IPS-NIHi7 (cell line): Measurements from ENCODE around the gene HIF3A.
A peak's percentile ranks its signal among the peaks of the same experiment; 100 is the strongest.
"Not testable (repeated sequence)": the region's sequence is repeated elsewhere in the genome, so short reads cannot be mapped to it uniquely, and the experiment has no call there.

Experiments used
- DNase-seq: peaks from one replicate; pipeline ENCODE4 v3.0.0; 2012; ENCODE audit warnings: mixed read lengths; ENCODE audit errors: extremely low spot score

Gene HIF3A

DNA sequence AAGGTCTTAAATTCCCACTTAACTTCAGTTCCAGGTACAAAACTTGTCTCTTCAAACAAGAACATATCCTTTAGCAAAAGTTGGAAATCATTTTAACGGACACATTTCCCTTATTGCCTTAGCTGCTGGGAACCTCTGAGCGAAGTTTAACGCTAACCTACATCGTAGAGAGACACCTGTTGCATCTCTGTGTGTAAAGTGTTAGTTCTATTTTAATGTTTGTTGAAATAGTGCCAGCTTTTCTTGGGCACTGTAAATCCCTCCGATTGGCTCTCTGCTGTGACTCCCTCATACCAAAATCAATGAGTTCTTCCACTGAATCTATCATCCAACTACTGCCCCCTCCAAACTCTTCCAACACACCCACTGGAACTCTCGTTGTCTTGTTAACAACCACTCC lies 2.3 kb upstream of the HIF3A start:
- no peak for DNase-seq

DNA sequence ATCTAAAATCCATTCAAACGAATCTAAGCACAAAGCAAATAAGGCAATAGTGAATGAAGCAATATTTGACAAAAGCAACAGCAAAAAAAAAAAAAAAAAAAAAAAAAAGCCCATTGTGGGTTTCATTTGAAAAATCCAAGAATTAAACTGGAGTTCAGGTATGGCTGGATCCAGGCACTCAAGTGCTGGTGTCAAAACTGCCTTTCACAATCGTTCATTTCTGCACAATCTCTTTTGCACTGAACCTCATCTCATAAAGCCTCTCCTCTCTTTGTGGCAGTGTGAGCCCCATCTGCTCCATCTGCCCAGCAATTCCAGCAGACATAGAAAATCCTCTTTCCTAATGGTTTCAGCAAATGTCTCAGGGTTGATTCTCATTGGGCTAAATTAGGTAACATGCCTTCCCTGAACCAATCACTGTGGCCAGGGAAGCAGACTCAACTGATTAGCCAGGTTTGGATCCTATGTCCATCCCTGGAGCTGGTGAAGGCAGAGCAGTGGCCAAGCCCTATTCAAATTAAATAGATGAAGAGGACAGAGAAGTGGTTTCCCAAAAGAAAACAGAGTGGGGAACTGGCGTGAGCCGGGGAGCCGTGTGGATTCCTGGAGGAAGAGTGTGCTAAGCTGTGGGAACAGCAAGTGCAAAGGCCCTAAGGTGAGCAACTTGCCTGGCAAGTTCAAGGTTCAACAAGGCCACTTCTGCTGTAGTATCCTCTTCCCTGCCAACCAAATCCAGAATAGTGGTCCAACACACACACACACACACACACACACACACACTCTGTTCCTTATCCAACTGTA lies 1.2 kb upstream of the HIF3A start:
- no peak for DNase-seq

DNA sequence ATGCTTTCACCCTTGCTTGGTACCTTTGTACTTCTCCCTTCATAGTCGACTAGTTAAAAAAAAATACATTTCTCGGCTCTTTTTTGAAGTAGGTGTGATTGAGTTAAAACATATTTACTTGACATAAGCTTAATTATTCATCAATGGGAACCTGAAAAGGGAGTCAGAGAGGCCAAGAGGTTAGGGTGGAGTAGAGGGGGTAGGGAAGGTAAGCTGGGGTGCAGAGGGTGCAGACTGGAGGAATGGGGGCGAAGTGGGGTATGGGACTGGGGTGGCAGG lies 701 bp upstream of the HIF3A start:
- DNase-seq = no peak

DNA sequence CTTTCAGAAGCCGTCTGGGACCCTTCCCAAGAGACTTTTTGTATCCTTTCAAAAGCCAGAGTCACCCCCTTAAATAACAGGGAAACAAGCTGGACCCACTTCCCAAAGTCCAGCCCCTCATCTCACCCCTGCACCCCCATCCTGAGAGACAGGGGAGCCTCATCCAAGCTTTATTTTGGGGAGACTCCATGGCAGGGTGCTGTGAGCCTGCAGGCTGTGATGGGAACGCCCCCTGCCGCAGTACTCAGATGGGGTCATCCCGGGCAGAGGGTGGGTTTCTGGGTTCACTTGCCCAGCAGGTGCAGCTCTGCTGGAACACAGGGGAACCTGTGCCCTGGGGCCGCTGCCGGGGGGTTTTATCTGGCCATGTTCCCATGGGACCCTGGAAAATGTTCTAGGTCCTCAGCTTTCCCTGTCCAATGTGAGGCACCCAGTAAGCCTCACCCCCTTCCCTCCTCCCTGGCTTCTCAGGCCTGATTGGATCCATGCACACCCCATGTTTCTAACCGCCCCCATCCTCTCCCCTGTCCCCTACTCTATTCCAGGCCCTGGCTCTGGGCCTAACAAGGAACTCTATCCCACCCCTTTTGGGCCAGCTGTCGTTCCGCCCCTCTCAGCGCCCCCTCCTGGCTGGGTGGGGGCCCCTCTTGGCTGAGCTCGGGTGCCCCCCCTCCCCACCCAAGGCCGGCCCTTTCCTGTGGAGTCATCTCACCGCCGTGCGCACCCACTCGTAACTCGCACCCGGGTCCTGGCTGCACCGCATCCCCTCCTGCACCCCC lies 1.0 kb downstream of the HIF3A start:
- peak; percentile 22 for DNase-seq

DNA sequence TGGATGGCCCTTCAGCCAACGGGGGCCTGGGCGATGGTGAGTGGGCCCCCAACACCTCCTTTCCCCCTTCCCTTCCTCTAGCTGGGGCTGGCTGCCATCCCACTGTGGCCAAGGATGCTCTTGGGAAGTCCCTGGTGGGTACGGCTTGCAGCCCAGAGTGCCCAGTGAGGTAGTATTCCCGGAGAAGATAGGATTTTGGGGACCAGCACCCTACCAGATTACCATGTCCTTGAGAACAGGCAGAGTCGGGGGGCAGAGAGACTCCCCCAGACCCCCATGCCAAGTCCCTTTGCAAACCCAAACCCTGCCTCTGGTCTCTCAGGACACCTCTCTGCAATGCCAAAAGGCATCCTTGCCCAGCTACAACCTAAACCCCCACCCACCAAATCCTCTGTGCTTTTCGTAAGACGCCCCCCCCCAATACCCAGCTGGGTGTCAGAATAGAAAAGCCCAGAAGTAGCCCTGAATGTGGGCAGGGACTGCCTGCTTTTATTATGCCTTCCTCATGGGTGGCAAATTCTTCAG lies 1.7 kb downstream of the HIF3A start:
- DNase-seq = peak; percentile 7

DNA sequence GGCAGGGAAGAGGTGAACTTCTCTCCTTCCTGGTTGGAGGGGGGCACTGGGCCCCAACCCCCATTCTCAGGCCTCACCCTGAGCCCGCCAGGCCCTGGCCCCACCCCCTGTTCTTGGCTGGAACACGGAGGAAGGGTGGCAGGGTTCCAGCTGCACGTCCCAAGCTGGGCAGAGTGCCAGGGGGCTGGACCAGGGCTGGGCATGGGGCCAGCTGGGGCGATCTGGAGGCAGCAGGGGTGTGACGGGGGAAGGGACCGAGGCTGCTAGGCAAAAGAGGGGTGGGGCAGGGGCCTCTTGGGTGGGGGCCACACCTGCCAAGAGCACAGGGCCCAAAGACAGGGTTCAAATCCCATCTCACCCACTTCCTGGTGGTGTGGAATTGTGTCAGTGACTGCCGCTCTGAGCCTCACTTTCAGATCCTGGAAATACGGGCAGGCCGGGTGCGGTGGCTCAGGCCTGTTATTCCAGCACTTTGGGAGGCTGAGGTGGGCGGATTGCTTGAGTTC lies 2.2 kb downstream of the HIF3A start:
- peak; percentile 7 for DNase-seq

DNA sequence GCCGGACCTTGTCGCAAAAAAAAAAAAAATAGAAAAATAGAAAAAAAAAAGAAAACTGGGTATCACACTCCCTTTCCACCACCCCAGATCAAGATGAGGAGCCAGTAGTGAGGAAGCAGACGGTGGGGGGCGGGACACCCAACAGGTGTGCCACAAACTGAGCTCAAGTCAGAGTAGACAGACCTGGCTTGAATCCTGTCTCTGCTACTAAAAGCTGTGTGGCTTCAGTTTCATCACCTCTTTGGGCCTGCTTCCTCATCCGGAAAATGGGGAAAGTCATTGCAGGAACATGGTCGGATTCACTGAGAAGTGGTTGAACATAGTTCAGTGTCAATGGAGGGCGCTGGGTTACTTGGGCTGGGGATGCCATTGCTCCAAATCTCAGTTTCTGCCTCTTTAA lies 2.9 kb downstream of the HIF3A start:
- DNase-seq = no peak

DNA sequence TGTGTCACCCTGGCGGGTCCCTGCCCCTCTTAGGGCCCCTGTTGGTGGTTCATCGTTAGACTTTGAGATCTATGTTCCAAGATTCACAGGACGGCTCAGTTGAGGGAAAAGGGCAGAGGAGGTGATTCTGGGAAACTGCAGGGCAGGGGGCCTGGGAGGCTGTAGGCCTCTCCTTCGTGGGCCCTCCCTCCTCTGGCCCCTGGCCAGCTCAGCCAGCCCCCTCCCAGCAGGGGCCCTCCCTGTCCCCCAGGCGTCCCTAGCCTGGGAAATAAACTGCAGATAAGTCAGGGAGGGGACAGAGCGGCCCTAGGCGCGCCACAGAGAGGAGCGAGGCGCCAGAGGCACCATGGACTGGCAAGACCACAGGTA lies 6.5 kb downstream of the HIF3A start:
- no peak for DNase-seq

DNA sequence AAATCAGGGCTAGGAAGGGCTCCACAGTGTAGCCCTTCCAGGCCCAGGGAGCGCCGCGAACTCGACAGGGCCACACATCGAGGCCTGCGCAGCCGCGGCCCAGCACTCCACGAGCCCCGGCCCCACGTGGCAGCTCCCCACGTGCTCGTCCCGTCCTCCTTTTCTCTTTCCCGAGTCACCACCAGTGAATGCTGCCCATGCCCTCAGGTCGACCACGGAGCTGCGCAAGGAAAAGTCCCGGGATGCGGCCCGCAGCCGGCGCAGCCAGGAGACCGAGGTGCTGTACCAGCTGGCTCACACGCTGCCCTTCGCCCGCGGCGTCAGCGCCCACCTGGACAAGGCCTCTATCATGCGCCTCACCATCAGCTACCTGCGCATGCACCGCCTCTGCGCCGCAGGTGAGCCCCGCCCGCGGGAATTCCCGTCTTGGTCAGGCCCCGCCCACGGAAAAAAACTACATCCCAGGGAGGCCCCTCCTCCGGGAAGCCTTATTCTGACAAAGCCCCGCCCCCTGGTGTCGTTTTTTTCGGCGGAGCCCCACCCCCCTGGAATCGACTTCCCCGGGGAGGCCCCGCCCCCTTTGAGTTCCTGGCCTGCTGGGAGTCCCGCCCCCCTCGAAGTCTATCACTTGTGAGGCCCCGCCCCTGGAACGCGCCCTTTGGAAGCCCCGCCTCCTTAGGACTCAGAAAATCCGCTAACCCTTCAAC lies 7.0 kb downstream of the HIF3A start:
- peak; percentile 99 for DNase-seq

DNA sequence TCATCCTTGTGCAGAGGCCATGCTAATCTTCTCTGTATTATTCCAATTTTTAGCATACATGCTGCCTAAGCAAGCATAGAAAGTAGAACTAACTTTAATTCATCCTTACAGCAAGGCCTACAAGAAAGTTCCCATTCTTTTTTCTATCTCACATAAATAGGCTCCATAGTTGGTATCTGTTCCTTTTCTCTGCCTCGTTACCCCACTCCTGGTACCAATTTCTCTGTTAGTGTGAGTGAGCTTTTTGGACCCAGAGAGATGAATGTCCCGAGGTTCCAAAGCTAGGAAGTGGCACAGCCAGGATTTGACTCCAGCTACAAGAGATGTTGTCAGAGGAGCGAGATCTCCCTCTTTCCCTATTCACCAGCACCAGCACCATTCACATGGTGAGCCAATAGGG lies 9.7 kb downstream of the HIF3A start:
- DNase-seq = no peak

DNA sequence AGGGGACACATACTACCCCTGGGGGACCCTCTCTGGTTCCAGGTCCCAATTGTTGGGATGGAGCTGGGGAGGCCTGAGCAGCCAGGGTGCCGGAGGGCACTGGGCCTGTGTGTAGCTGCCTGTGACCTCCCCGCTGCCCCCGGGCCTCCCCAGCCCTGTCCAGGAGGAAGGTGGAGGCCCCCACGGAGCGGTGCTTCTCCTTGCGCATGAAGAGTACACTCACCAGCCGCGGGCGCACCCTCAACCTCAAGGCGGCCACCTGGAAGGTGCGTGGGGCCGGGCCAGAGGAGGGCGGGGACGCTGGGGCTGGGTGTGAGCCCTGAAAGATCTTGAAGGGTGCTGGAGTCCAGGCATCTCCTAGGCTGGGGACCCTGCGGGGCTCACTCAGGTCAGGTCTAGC lies 11.7 kb downstream of the HIF3A start:
- no peak for DNase-seq

DNA sequence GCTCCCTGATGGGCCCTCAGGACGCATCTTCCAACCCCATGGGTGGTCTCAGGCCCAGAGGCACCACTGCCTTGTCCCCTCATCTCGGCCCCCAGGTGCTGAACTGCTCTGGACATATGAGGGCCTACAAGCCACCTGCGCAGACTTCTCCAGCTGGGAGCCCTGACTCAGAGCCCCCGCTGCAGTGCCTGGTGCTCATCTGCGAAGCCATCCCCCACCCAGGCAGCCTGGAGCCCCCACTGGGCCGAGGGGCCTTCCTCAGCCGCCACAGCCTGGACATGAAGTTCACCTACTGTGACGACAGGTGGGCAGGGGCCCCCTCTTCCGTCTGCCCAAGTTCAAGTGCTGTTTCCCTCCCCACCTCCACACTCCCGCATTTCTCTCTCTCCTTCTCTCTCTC lies 12.2 kb downstream of the HIF3A start:
- DNase-seq = no peak

DNA sequence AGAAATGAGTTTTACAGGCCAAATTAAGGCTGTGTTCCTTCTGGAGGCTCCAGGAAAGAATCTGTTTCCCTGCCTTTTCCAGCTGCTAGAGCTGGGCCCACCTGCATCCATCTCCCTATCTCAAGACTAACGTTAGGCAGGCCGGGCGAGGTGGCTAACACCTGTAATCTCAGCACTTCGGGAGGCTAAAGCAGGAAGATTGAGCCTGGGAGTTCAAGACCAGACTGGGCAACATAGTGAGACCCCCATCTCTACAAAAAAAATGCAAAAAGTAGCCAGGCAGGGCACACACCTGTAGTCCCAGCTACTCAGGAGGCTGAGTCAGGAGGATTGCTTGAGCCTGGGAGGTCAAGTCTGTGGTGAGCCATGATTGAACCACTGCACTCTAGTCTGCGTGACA lies 14.6 kb downstream of the HIF3A start:
- no peak for DNase-seq

DNA sequence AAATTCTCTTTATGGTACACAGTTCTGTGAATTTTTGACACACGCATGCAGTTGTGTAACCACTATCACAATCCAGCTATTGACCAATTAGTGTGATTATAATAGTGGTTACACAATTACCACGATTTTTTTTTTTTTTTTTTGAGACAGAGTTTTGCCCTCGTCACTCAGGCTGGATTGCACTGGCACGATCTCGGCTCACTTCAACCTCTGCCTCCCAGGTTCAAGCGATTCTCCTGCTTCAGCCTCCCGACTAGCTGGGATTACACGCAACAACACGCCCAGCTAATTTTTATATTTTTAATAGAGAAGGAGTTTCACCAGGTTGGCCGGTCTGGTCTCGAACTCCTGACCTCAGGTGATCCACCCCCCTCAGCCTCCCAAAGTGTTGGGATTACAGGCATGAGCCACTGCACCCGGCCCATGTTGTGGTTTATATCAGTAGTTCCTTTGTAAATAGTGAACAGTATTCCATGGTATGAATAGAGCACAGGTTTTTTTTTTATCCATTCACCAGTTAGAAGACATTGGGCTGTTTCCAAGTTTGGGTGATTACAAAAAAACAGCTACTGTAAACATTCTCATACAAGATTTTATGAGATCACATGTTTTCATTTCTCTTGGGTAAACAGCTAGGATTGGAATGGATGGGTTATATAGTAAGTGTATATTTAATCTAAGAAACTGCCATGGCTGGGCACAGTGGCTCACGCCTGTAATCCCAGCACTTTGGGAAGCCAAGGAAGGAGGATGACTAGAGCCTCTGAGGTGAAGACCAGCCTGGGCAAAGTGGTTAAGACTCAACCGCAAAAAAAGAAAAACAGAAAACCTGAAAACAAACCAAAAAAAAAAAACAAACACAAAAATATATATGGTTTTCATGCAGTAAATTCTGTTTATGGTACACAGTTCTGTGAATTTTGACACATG lies 17.0 kb downstream of the HIF3A start:
- DNase-seq = not testable (repeated sequence)

DNA sequence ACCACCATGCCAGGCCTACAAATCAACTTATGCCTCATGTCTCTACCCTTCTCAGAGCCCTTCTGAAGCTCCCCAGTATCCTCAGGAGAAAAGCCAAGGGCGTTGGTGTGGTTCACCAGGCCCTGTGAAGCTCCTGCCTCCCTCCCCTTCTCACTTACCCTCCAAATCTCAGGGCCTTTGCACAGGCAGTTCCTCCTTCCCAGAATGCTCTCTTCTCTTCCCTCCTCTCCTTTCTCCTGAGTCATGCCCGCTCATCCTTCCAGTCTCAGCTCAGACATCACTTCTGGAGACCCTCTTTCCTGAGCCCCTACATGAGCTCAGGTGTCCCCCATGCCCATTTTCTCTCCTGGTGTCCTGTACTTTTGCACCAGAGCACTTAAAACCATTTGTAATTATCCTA lies 20.5 kb downstream of the HIF3A start:
- peak; percentile 1 for DNase-seq

DNA sequence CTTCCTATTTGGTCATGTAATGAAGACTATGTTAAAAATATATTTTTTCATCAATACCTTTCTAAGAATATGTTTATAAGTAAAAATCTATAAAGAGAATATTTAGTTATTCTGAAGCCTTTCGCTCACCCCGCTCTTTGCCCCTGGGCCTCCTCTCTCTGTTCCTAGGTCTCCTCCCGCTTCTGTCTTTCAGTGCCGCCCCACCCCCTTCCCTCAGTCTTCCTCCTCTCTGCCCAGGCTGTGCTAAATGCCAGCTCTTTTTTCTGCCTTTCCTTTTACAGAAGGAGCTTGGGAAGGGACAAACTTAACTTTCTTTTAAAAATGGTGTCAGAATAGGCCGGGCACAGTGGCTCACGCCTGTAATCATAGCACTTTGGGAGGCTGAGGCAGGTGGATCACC lies 22.8 kb downstream of the HIF3A start:
- DNase-seq = peak; percentile 7

DNA sequence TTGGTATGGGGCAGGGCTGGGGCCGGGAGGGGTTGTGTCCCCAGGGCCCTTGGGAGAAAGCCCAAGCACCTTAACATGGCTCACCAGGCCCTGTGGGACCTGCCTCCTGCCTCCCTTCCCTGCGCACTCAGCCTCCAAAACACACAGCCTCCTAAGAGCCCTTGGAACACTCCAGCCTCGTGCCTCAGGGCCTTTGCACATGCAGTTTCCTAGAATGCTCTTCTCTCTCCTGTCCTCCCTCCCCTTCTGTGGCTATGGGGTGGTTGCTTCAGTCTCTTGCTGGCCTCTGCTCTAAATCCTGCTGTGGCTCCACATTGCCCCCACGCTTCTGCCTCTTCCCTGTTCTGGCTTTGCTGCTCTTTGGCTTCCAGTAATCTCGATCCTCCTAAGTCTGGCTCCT lies 23.7 kb downstream of the HIF3A start:
- peak; percentile 2 for DNase-seq

DNA sequence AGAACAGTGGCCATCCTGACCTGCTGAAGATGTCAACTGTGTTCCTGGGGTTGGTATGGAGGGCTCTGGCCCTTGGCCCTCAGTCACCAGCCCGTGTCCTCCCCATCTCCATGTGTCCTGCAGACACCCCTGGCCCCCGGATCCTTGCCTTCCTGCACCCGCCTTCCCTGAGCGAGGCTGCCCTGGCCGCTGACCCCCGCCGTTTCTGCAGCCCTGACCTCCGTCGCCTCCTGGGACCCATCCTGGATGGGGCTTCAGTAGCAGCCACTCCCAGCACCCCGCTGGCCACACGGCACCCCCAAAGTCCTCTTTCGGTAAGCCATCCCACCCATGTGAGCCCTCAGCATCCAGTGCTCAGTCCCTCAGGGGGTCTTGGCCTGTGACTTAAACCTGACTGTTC lies 24.8 kb downstream of the HIF3A start:
- DNase-seq = peak; percentile 3

DNA sequence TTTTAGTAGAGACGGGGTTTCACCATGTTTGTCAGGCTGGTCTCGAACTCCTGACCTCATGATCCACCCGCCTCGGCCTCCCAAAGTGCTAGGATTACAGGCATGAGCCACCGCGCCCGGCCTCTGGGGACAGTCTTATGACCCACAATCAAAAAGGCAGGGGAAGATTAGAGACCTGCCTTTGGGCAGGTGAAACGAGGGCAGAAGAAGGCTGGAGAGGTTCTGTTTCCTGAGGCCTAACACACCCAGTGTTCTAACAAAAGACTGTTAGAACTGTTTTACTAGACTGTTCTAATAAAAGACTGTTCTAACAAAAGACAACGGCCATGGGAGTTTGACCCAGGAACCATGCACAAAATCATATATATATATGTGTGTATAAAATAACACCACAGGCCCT lies 26.4 kb downstream of the HIF3A start:
- DNase-seq = peak; percentile 2

DNA sequence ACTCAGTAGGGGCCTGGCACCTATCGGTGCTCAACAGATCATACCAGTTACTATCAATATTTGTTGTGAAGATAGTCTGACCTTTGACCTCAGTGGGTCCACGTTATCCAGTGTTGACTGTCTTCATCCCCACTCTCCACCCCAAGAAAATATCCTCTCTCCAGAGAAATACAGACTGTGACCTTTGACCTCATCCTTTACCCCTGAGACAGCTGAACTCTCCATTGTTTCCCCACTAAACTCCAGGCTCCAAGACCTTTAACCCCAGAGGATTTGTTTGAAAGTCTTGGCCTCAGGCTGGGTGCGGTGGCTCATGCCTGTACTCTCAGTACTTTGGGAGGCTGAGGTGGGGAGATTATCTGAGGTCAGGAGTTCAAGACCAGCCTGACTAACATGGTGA lies 27.4 kb downstream of the HIF3A start:
- DNase-seq = peak; percentile 2

DNA sequence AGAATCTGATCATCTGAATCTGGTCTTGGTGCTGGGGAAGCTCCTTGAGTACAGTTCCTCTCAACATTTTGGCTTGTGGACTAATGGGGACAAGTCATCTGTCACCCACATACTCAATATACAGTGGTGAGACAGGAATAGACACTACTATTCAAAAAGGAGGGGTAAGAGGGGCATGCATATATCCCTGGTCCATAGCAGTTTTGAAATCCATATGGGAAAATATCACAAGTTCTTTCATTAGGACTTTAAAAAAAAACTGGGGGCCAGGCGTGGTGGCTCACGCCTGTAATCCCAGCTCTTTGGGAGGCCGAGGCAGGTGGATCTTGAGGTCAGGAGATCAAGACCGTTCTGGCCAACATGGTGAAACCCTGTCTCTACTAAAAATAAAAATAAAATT lies 29.8 kb downstream of the HIF3A start:
- peak; percentile 2 for DNase-seq
